OCI-LY1 (cell line): Measurements from ENCODE around the gene HPCAL1.

Experiments
- H2AFZ ChIP-seq: fragments of 200-600 bp; sonication (generic), shearing (Covaris generic); 2 replicates; pipeline ENCODE4 v1.6.0; 2014; ENCODE audit warnings: antibody characterized with exemption, mild to moderate bottlenecking, low read length
- H3F3A ChIP-seq: fragments of 200-600 bp; sonication (generic), shearing (Covaris generic); 2 replicates; pipeline ENCODE4 v1.6.0; 2014; ENCODE audit warnings: mild to moderate bottlenecking, antibody characterized with exemption, low read length, moderate library complexity; ENCODE audit not compliant: insufficient read depth
- H3K27ac ChIP-seq: fragments of 200-600 bp; sonication (generic); 2 replicates; pipeline ENCODE4 v1.5.1; 2014; ENCODE audit warnings: low read length, mixed run types, mild to moderate bottlenecking, low read depth; ENCODE audit not compliant: poor library complexity, severe bottlenecking
- H3K27me3 ChIP-seq: fragments of 200-600 bp; sonication (generic); 2 replicates; pipeline ENCODE4 v1.6.0; 2014; ENCODE audit warnings: antibody characterized with exemption, mild to moderate bottlenecking, low read length, moderate library complexity; ENCODE audit not compliant: insufficient read depth
- H3K36me3 ChIP-seq: fragments of 200-600 bp; sonication (generic); 2 replicates; pipeline ENCODE4 v1.6.1; 2014; ENCODE audit warnings: mild to moderate bottlenecking, antibody characterized with exemption, low read length, moderate library complexity, mixed read lengths; ENCODE audit not compliant: insufficient read depth
- H3K4me1 ChIP-seq: fragments of 200-600 bp; sonication (generic); 2 replicates; pipeline ENCODE4 v1.5.1; 2014; ENCODE audit warnings: mild to moderate bottlenecking, low read length, moderate library complexity; ENCODE audit not compliant: insufficient read depth, severe bottlenecking
- H3K4me2 ChIP-seq: fragments of 200-600 bp; sonication (generic), shearing (Covaris generic); 2 replicates; pipeline ENCODE4 v1.6.1; 2014; ENCODE audit warnings: low read length
- H3K4me3 ChIP-seq: fragments of 200-600 bp; sonication (generic); 2 replicates; pipeline ENCODE4 v1.5.1; 2014; ENCODE audit warnings: low read length, low read depth, mild to moderate bottlenecking, mixed read lengths; ENCODE audit not compliant: poor library complexity, severe bottlenecking
- H3K79me2 ChIP-seq: fragments of 200-600 bp; shearing (Covaris generic); 2 replicates; pipeline ENCODE4 v1.6.1; 2016; ENCODE audit warnings: mixed run types, low read length, mixed read lengths; ENCODE audit not compliant: insufficient read depth
- H3K9ac ChIP-seq: fragments of 200-600 bp; sonication (generic), shearing (Covaris generic); 2 replicates; pipeline ENCODE4 v1.6.1; 2014; ENCODE audit warnings: mild to moderate bottlenecking, low read length, mixed read lengths
- H3K9me2 ChIP-seq: fragments of 200-600 bp; sonication (generic), shearing (Covaris generic); 2 replicates; pipeline ENCODE4 v1.6.1; 2014; ENCODE audit warnings: low read depth, mild to moderate bottlenecking, low read length, mixed read lengths
- H3K9me3 ChIP-seq: fragments of 200-600 bp; shearing (Covaris generic); 2 replicates; pipeline ENCODE4 v1.6.1; 2014; ENCODE audit warnings: low read length, mixed read lengths
- H4K20me1 ChIP-seq: fragments of 200-600 bp; sonication (generic), shearing (Covaris generic); 2 replicates; pipeline ENCODE4 v1.6.0; 2016; ENCODE audit warnings: mild to moderate bottlenecking, low read length; ENCODE audit not compliant: insufficient read depth
- CTCF ChIP-seq: fragments of 200-600 bp; sonication (generic), shearing (Covaris generic); IDR thresholded peaks from 2 replicates; pipeline ENCODE4 v1.5.1; 2017; ENCODE audit warnings: mild to moderate bottlenecking, antibody characterized with exemption, low read length, moderate library complexity, mixed read lengths
- EZH2 ChIP-seq: fragments of 200-600 bp; sonication (generic), shearing (Covaris generic); IDR thresholded peaks from 2 replicates; pipeline ENCODE4 v1.8.0; 2017; ENCODE audit warnings: borderline replicate concordance, mixed run types, mild to moderate bottlenecking, antibody characterized with exemption, low read length, moderate library complexity, mixed read lengths

The HPCAL1 gene

GRCh38 chr2:10342245-10342951, 39.7 kb downstream of the HPCAL1 start:
- Histone ChIP-seq H3K9me3 (no peaks in the 10 kb centered on the region), H2AFZ (no peak overlapping the region), H3K36me3 (no peaks in the 10 kb centered on the region), H3K4me2 (no peak overlapping the region), H3K4me1 (no peaks in the 10 kb centered on the region), H3K27me3 (no peaks in the 10 kb centered on the region), H3K27ac (no peak overlapping the region), H3F3A (no peaks in the 10 kb centered on the region), H3K9me2 (no peaks in the 10 kb centered on the region), H3K4me3 (no peak overlapping the region), H3K79me2 (no peaks in the 10 kb centered on the region), H3K9ac (no peak overlapping the region), H4K20me1 (no peaks in the 10 kb centered on the region)
- TF ChIP-seq EZH2: no peak
- no peak for TF ChIP-seq CTCF

- no peak overlapping the region for H3K4me2 ChIP-seq
- no peak overlapping the region for H3K4me3 ChIP-seq
- no peak overlapping the region for H3K27ac ChIP-seq
- H3K9me3 ChIP-seq: no peaks in the 10 kb centered on the region
- H3K9me2 ChIP-seq: no peaks in the 10 kb centered on the region
- no peaks in the 10 kb centered on the region for H3K79me2 ChIP-seq
- H3K9ac ChIP-seq: no peak overlapping the region
- H4K20me1 ChIP-seq: no peaks in the 10 kb centered on the region
- no peaks in the 10 kb centered on the region for H3K4me1 ChIP-seq
- no peak for TF ChIP-seq EZH2
- no peak for TF ChIP-seq CTCF
- no peaks in the 10 kb centered on the region for H3F3A ChIP-seq
- no peaks in the 10 kb centered on the region for H3K36me3 ChIP-seq
- H2AFZ ChIP-seq: no peak overlapping the region
- H3K27me3 ChIP-seq: no peaks in the 10 kb centered on the region
These were observed 40.5 kb downstream of the HPCAL1 start for GRCh38 chr2:10343191-10343590.

GRCh38 chr2:10343658-10344057, 41.0 kb downstream of the HPCAL1 start:
- Histone ChIP-seq H3F3A (no peaks in the 10 kb centered on the region), H4K20me1 (no peaks in the 10 kb centered on the region), H3K27ac (no peak overlapping the region), H3K9ac (no peak overlapping the region), H3K9me3 (no peaks in the 10 kb centered on the region), H3K4me2 (no peak overlapping the region), H3K27me3 (no peaks in the 10 kb centered on the region), H3K79me2 (no peaks in the 10 kb centered on the region), H3K4me3 (no peak overlapping the region), H3K36me3 (no peaks in the 10 kb centered on the region), H2AFZ (no peak overlapping the region), H3K4me1 (no peaks in the 10 kb centered on the region), H3K9me2 (no peaks in the 10 kb centered on the region)
- TF ChIP-seq EZH2 (no peak), CTCF (no peak)
